AG04449 (cell line): Measurements from ENCODE around the gene ZNF507.
A peak's percentile ranks its signal among the peaks of the same experiment; 100 is the strongest.

Experiments used
- CTCF ChIA-PET: fragments of 350-600 bp; formaldehyde crosslinking; extraction: SDS; loops from one replicate; lab custom pipeline; 2021; ENCODE audit warnings: antibody characterized with exemption; lab: Yijun Ruan, JAX
- POLR2A ChIA-PET: fragments of 400-600, 350-600 bp; formaldehyde crosslinking; extraction: SDS; loops from one replicate; lab custom pipeline; 2020; ENCODE audit warnings: antibody characterized with exemption, inconsistent platforms; lab: Yijun Ruan, JAX
- DNase-seq: peaks from one replicate; pipeline ENCODE4 v3.0.0-alpha.2; 2010; ENCODE audit warnings: low read depth, low spot score
- H3K4me3 ChIP-seq: 2 replicates; pipeline ENCODE4 v1.5.1; 2011; ENCODE audit warnings: low read depth, mild to moderate bottlenecking, control low read depth, low read length
- CTCF ChIP-seq: IDR thresholded peaks from one replicate; pipeline ENCODE4 v1.5.1; 2011; ENCODE audit warnings: mild to moderate bottlenecking, moderate library complexity, low read length, control low read depth, inconsistent platforms; ENCODE audit not compliant: insufficient read depth; ENCODE audit errors: missing control alignments

The ZNF507 gene

GRCh38 chr19:32405431-32406160 lies 60.2 kb downstream of the ZNF507 start, which contains the start of gene DPY19L3:
DPY19L3 (plus strand) TSS chr19:32405770; CDS start chr19:32408254, 2,484 bp downstream.
- CTCF ChIA-PET = no interaction called here

GRCh38 chr19:32406161-32407003 lies 61.0 kb downstream of the ZNF507 start:
- DNase-seq = no peak
- TF ChIP-seq CTCF = no peak
- peak overlapping the region; percentile 91 for H3K4me3 ChIP-seq
- POLR2A ChIA-PET = interaction anchor here (0.6 to 1.1 kb wide), 6 partner anchors 13 to 69 kb away, joined by 3 to 12 read pairs (median 3); no protein-coding TSS in a partner anchor
- CTCF ChIA-PET = no interaction called here

More at GRCh38 chr19:32405431-32406160, 60.2 kb downstream of the ZNF507 start, which contains the start of gene DPY19L3:
- H3K4me3 ChIP-seq = peak within 1 kb of the TSS; percentile 91
- POLR2A ChIA-PET = interaction anchor here (0.6 to 1.1 kb wide), 11 partner anchors 9 to 1032 kb away, joined by 3 to 12 read pairs (median 3); no protein-coding TSS in a partner anchor
- peak; percentile 69 for DNase-seq
- TF ChIP-seq CTCF = no peak

GRCh38 chr19:32407004-32407992 lies 61.9 kb downstream of the ZNF507 start:
- CTCF ChIA-PET = no interaction called here
- no peak overlapping the region for H3K4me3 ChIP-seq
- DNase-seq = no peak
- POLR2A ChIA-PET = interaction anchor here (0.6 kb wide), 1 partner anchor 56 kb away, joined by 3 read pairs; no protein-coding TSS in a partner anchor
- no peak for TF ChIP-seq CTCF

GRCh38 chr19:32415246-32415645 lies 69.8 kb downstream of the ZNF507 start:
- POLR2A ChIA-PET = no interaction called here
- no peak for DNase-seq
- CTCF ChIA-PET = no interaction called here
- no peak overlapping the region for H3K4me3 ChIP-seq
- TF ChIP-seq CTCF = no peak

GRCh38 chr19:32415669-32416068 lies 70.3 kb downstream of the ZNF507 start:
- no peak for DNase-seq
- CTCF ChIA-PET = no interaction called here
- POLR2A ChIA-PET = no interaction called here
- H3K4me3 ChIP-seq = no peak overlapping the region
- TF ChIP-seq CTCF = no peak
